Progenitor cell of endocrine pancreas (in vitro differentiated cells): Measurements from ENCODE around the gene NGLY1. TPM values are rescaled to one million over a fixed set of nuclear protein-coding genes. Genes with fewer than 3 reads are reported as not detected.

Experiments
- DNase-seq: peaks from one replicate; pipeline ENCODE4 v3.0.0; 2021; ENCODE audit warnings: low spot score; ENCODE audit not compliant: unreplicated experiment
- H3K27ac Mint-ChIP-seq: 2 replicates; pipeline ENCODE4 v1.8.0; 2021; ENCODE audit warnings: mild to moderate bottlenecking, moderate library complexity, mixed read lengths
- H3K27me3 Mint-ChIP-seq: 2 replicates; pipeline ENCODE4 v1.8.0; 2021; ENCODE audit warnings: mixed read lengths
- H3K36me3 Mint-ChIP-seq: 2 replicates; pipeline ENCODE4 v1.8.0; 2022; ENCODE audit warnings: mixed read lengths; ENCODE audit not compliant: insufficient read depth
- H3K4me1 Mint-ChIP-seq: 2 replicates; pipeline ENCODE4 v1.8.0; 2021; ENCODE audit warnings: low read depth, mixed read lengths
- H3K4me3 Mint-ChIP-seq: 2 replicates; pipeline ENCODE4 v1.8.0; 2021; ENCODE audit warnings: low read depth, mild to moderate bottlenecking, moderate library complexity, mixed read lengths
- H3K9me3 Mint-ChIP-seq: 2 replicates; pipeline ENCODE4 v1.8.0; 2021; ENCODE audit warnings: low read depth, mixed read lengths
- CTCF ChIP-seq: fragments of 200-600 bp; sonication (generic); IDR thresholded peaks from one replicate; pipeline ENCODE4 v1.5.0; 2021; ENCODE audit warnings: antibody characterized with exemption, mild to moderate bottlenecking; ENCODE audit not compliant: unreplicated experiment
- long read RNA-seq: library from polyadenylated mRNA; unstranded; transcript quantifications from one replicate; pipeline ENCODE4 v2.0.0, GENCODE V29; 2020
- total RNA-seq: library from RNA; stranded (reverse); gene quantifications from 2 replicates; pipeline ENCODE4 v1.2.1, GENCODE V29; 2021

The NGLY1 gene
- total RNA-seq = 43.9 and 44.5 TPM in 2 replicates
- long read RNA-seq, transcript NGLY1-204 (11 exons, 2,024 nt) = minor isoform, 44 of 341 reads
- long read RNA-seq, transcript NGLY1-202 (12 exons, 2,473 nt) = major isoform, 203 of 341 reads
- long read RNA-seq, transcript NGLY1-207 (12 exons, 2,534 nt) = minor isoform, 23 of 341 reads
- long read RNA-seq, partial matches to known transcripts = 20 of 341 reads
- long read RNA-seq, other reads (novel, unspliced or antisense) = 50 of 341 reads

GRCh38 chr3:25782938-25783660 is at the start of gene NGLY1:
Gene NGLY1 (minus strand): TSS chr3:25783443. CDS start chr3:25783390, 53 bp downstream.
- no peaks in the 10 kb centered on the region for H3K9me3 Mint-ChIP-seq
- H3K27ac Mint-ChIP-seq = peak within 1 kb of the TSS; percentile 76
- no peaks in the 10 kb centered on the region for H3K27me3 Mint-ChIP-seq
- peak within 1 kb of the TSS; percentile 85 for H3K4me3 Mint-ChIP-seq
- peak; percentile 82 for DNase-seq
- H3K36me3 Mint-ChIP-seq = peaks cover 3% of the 10 kb centered on the region
- peaks cover 21% of the 10 kb centered on the region for H3K4me1 Mint-ChIP-seq
- peak; percentile 26 for TF ChIP-seq CTCF

- Mint-ChIP-seq H3K27ac (no peak overlapping the region), H3K27me3 (no peaks in the 10 kb centered on the region), H3K36me3 (no peaks in the 10 kb centered on the region), H3K4me1 (peaks cover 2% of the 10 kb centered on the region), H3K4me3 (no peak overlapping the region), H3K9me3 (peaks cover 3% of the 10 kb centered on the region)
- TF ChIP-seq CTCF = peak; percentile 19
- DNase-seq = no peak
Observed at GRCh38 chr3:25831578-25831977, 48.3 kb upstream of the NGLY1 start.

GRCh38 chr3:25830373-25831280 is 47.4 kb upstream of the NGLY1 start:
- Mint-ChIP-seq H3K27ac (no peak overlapping the region), H3K4me1 (peaks cover 2% of the 10 kb centered on the region), H3K4me3 (no peak overlapping the region), H3K9me3 (peaks cover 3% of the 10 kb centered on the region), H3K27me3 (no peaks in the 10 kb centered on the region), H3K36me3 (no peaks in the 10 kb centered on the region)
- no peak for TF ChIP-seq CTCF
- DNase-seq = no peak

GRCh38 chr3:25826510-25826909 is 43.3 kb upstream of the NGLY1 start:
- peaks cover 3% of the 10 kb centered on the region for H3K9me3 Mint-ChIP-seq
- no peak for DNase-seq

More at GRCh38 chr3:25826510-25826909, 43.3 kb upstream of the NGLY1 start:
- Mint-ChIP-seq H3K36me3 (no peaks in the 10 kb centered on the region), H3K4me3 (no peak overlapping the region), H3K27me3 (no peaks in the 10 kb centered on the region), H3K4me1 (peaks cover 1% of the 10 kb centered on the region), H3K27ac (no peak overlapping the region)
- no peak for TF ChIP-seq CTCF
